Activated CD4-positive, CD25-positive, alpha-beta regulatory T cell (primary cell): ENCODE data around the gene ECI1.
A peak's percentile ranks its signal among the peaks of the same experiment; 100 is the strongest.

Experiments
- DNase-seq, 4 experiments: peaks; one replicate each; lab custom pipeline; 2025; lab: John Stamatoyannopoulos, UW

ECI1 gene

GRCh38 chr16:2233872-2234812, 17.2 kb downstream of the ECI1 start:
- no peak for DNase-seq

- DNase-seq = no peak
These were observed 18.2 kb downstream of the ECI1 start for GRCh38 chr16:2233046-2233775.

GRCh38 chr16:2232094-2232990, 19.0 kb downstream of the ECI1 start:
- no peak for DNase-seq

- no peak for DNase-seq
These were observed 20.1 kb downstream of the ECI1 start for GRCh38 chr16:2231016-2231931.

GRCh38 chr16:2230376-2230775, 21.0 kb downstream of the ECI1 start:
- no peak for DNase-seq

- no peak for DNase-seq
These were observed 21.6 kb downstream of the ECI1 start for GRCh38 chr16:2229632-2230250.

GRCh38 chr16:2229091-2229490, 22.3 kb downstream of the ECI1 start:
- DNase-seq = no peak

- DNase-seq = no peak
These were observed 23.1 kb downstream of the ECI1 start for GRCh38 chr16:2228161-2228824.

- DNase-seq = no peak
These were observed 24.5 kb downstream of the ECI1 start for GRCh38 chr16:2226918-2227317.

- DNase-seq = no peak
These were observed 25.1 kb downstream of the ECI1 start for GRCh38 chr16:2226245-2226793.

GRCh38 chr16:2223942-2224486, 27.4 kb downstream of the ECI1 start:
- peak in 1 of 4 experiments; percentile 35 for DNase-seq

- peak; percentile 98 to 99 (median 98) for DNase-seq
These were observed 28.0 kb downstream of the ECI1 start, which contains the start of gene E4F1 for GRCh38 chr16:2223221-2223941. TSS of gene E4F1 (plus strand) at chr16:2223591. CDS start at chr16:2223614, 23 bp downstream.

GRCh38 chr16:2216330-2216729, 35.1 kb downstream of the ECI1 start:
- no peak for DNase-seq

GRCh38 chr16:2214719-2214968, 36.7 kb downstream of the ECI1 start, which contains the start of gene PGP:
TSS of gene PGP (minus strand) at chr16:2214840. CDS start at chr16:2214777, 63 bp downstream.
- no peak for DNase-seq

- no peak for DNase-seq
These were observed 37.3 kb downstream of the ECI1 start for GRCh38 chr16:2213817-2214718.

GRCh38 chr16:2212362-2213324, 38.7 kb downstream of the ECI1 start:
- DNase-seq = no peak
